Effector memory CD4-positive, alpha-beta T cell (primary cell): Measurements from ENCODE around the gene PTPRN2.

Experiments used
- DNase-seq, 3 donors: peaks; one replicate each; pipeline ENCODE4 v3.0.0-alpha.2; 2020
- H3K27ac ChIP-seq: 2 replicates; pipeline ENCODE4 v1.7.0; 2013; ENCODE audit warnings: mild to moderate bottlenecking, low read length, moderate library complexity; ENCODE audit not compliant: insufficient read depth, poor library complexity, severe bottlenecking
- H3K27me3 ChIP-seq: replicated peaks from 2 replicates; pipeline ENCODE4 v1.7.0; 2013; ENCODE audit warnings: mild to moderate bottlenecking, low read length; ENCODE audit not compliant: insufficient read depth, control insufficient read depth, poor library complexity, severe bottlenecking
- H3K36me3 ChIP-seq: 2 replicates; pipeline ENCODE4 v1.7.0; 2013; ENCODE audit warnings: mild to moderate bottlenecking, low read length, moderate library complexity; ENCODE audit not compliant: control insufficient read depth, insufficient read depth
- H3K4me1 ChIP-seq: 2 replicates; pipeline ENCODE4 v1.7.0; 2013; ENCODE audit warnings: low read length, mild to moderate bottlenecking; ENCODE audit not compliant: control insufficient read depth, insufficient read depth, poor library complexity, severe bottlenecking
- H3K4me3 ChIP-seq: 2 replicates; pipeline ENCODE4 v1.7.0; 2013; ENCODE audit warnings: low read length, low read depth, mild to moderate bottlenecking; ENCODE audit not compliant: insufficient read depth, poor library complexity, severe bottlenecking
- H3K9me3 ChIP-seq: 2 replicates; pipeline ENCODE4 v1.7.0; 2013; ENCODE audit warnings: mild to moderate bottlenecking, low read length, moderate library complexity; ENCODE audit not compliant: control insufficient read depth

Gene PTPRN2

DNA sequence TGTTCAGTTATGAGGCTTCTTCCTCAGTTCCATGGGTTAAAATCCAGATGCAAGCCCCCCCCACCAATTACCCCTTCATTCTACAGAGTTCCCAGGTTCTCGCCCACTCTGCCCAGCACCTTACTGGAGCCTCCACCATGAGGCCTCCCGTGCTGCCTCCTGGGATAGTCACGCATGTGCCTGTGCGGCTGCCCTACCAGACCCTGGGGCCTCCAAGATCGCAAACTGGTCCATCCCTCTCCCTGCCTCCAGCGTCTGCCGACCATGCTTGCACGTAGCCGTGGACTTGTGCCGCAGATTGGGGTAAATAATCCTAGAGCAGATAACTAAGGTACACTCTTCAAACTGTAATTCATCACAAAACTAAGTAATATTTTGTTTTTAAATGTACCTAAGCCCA, 611.2 kb downstream of the PTPRN2 start:
- Histone ChIP-seq H3K9me3 (peaks cover 8% of the 10 kb centered on the region), H3K4me1 (no peaks in the 10 kb centered on the region), H3K27ac (no peak overlapping the region), H3K36me3 (no peaks in the 10 kb centered on the region), H3K4me3 (no peak overlapping the region), H3K27me3 (no peaks in the 10 kb centered on the region)
- DNase-seq: no peak

DNA sequence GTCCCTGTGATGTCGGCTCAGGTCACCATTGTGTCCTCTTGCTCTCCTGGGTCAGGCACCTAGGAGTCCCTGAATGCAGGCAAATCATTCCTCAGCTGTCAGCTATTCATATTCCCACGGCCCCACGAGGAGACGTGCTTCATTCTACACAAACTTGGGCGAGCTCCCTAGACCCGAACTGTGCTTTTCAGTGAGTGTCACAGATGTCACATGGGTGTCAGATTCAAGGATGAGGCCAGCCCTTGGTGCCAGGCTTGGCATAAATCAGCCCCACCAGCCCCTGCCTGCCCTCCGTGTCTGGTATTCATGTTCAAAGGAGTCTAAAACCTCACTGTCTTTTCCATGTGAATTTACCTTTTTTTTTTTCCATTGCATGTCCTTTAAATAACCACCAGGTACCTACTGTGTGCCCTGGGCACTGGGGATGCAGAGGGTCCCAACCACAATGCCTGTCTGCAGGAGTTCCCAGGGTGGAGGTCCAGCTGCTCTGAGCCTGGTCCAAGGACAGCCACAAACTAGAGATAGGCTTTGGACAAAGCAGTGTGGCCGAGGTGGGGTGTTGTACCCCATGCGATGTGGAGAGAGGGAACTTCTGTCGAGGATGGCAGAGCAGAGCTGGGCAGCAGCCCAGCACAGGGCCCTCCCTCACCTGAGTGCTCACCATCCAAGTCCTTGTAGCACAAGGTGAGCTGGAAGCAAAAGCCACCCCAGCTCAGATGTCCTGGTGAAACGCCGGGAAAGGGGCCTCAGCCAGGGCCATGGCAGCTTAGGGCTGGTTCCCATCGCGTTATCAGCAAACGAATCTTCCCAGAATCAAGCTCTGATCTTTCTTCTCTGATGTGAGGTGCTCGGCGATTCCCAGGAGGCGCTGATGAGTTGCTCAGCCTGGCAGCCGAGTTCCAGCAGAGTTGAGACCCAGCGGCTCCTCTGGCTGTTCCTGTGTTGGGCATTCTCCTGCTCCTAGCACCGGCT, 611.9 kb downstream of the PTPRN2 start:
- Histone ChIP-seq H3K4me3 (no peak overlapping the region), H3K9me3 (peaks cover 8% of the 10 kb centered on the region), H3K36me3 (no peaks in the 10 kb centered on the region), H3K27ac (no peak overlapping the region), H3K27me3 (no peaks in the 10 kb centered on the region), H3K4me1 (no peaks in the 10 kb centered on the region)
- no peak for DNase-seq

DNA sequence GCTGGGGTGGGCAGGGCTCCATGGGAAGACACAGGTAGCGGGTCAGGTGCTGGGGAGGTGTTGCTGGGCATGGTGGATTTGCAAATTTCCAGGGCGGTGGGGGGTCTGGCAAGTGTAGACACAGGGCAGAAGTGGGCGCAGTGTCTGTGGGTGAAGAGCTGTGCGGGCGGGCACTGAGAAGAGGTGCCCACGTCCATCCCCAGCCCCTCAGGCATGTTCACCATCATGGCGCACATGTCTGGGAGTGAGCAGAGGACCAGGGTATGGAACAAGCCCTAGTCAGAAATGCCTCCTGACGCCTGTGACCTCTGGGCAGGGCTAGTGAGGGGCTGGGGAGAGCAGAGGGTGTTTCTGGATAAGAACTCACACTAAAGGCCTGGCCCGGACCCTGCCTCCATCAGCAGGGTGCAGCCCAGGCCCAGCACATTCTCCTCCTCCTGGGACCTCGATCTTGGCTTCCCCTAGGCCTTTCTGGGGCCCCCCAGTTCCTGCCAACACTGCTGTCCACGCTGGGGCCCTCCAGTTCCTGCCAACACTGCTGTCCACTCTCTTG, 612.9 kb downstream of the PTPRN2 start:
- Histone ChIP-seq H3K9me3 (peaks cover 12% of the 10 kb centered on the region), H3K4me1 (no peaks in the 10 kb centered on the region), H3K36me3 (no peaks in the 10 kb centered on the region), H3K4me3 (no peak overlapping the region), H3K27ac (no peak overlapping the region), H3K27me3 (no peaks in the 10 kb centered on the region)
- no peak for DNase-seq

GRCh38 chr7:157973971-157974677, 613.5 kb downstream of the PTPRN2 start:
- no peak for DNase-seq

GRCh38 chr7:157972914-157973313, 614.7 kb downstream of the PTPRN2 start:
- Histone ChIP-seq H3K4me1 (no peaks in the 10 kb centered on the region), H3K27me3 (no peaks in the 10 kb centered on the region), H3K4me3 (no peak overlapping the region), H3K36me3 (no peaks in the 10 kb centered on the region), H3K27ac (no peak overlapping the region), H3K9me3 (peaks cover 20% of the 10 kb centered on the region)
- DNase-seq: no peak

More at GRCh38 chr7:157973971-157974677, 613.5 kb downstream of the PTPRN2 start:
- no peaks in the 10 kb centered on the region for H3K27me3 ChIP-seq
- H3K9me3 ChIP-seq: peaks cover 16% of the 10 kb centered on the region
- H3K4me3 ChIP-seq: no peak overlapping the region
- no peak overlapping the region for H3K27ac ChIP-seq
- no peaks in the 10 kb centered on the region for H3K4me1 ChIP-seq
- no peaks in the 10 kb centered on the region for H3K36me3 ChIP-seq

DNA sequence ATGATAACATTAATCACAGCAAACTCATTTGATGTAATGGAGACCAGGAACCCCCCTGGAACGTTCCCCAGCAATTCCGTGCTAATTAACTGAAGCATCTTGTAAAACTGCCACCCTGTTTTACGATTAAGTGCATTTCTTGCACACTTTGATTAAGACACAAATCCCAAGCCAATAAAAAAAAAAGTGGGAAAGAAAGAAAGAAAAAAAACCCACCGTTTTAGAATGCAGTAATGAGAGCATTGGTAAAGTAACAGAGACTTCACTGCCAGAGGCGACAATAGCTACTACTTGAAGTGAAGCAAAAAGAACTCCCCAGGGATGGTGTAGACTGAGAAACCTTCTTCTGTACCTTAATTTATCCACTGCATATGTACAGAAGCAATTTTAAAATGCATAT, 616.1 kb downstream of the PTPRN2 start:
- H3K36me3 ChIP-seq: no peaks in the 10 kb centered on the region
- no peak for DNase-seq
- no peaks in the 10 kb centered on the region for H3K4me1 ChIP-seq
- no peak overlapping the region for H3K4me3 ChIP-seq
- peaks cover 20% of the 10 kb centered on the region for H3K9me3 ChIP-seq
- H3K27me3 ChIP-seq: no peaks in the 10 kb centered on the region
- H3K27ac ChIP-seq: no peak overlapping the region

DNA sequence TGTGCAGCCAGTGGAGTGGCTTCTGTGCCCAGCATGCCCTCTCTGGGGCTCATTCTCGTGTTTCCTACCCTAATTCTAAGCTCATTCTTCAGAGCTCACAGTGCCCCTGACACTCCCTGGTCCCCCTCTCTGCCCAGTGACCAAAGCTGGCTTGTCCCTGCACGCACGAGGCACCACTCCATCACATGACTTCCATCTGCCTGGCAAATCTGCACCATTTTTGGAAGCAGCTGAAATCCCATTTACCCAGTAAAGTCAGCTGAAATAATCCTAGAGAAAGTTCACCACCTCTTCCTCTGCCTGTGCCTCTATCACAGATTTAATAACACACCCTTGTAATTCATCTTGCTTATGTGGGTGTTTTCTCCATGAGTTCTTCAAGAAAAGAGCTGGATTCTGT, 616.9 kb downstream of the PTPRN2 start:
- H3K9me3 ChIP-seq: peaks cover 20% of the 10 kb centered on the region
- H3K27me3 ChIP-seq: no peaks in the 10 kb centered on the region

GRCh38 chr7:157969995-157970394, 617.6 kb downstream of the PTPRN2 start:
- Histone ChIP-seq H3K4me1 (no peaks in the 10 kb centered on the region), H3K36me3 (no peaks in the 10 kb centered on the region), H3K9me3 (peaks cover 20% of the 10 kb centered on the region), H3K4me3 (no peak overlapping the region), H3K27me3 (no peaks in the 10 kb centered on the region), H3K27ac (no peak overlapping the region)
- no peak for DNase-seq

More for the DNA sequence above, 616.9 kb downstream of the PTPRN2 start:
- no peaks in the 10 kb centered on the region for H3K36me3 ChIP-seq
- H3K4me1 ChIP-seq: no peaks in the 10 kb centered on the region
- H3K27ac ChIP-seq: no peak overlapping the region
- H3K4me3 ChIP-seq: no peak overlapping the region
- no peak for DNase-seq

- Histone ChIP-seq H3K27me3 (no peaks in the 10 kb centered on the region), H3K4me1 (no peaks in the 10 kb centered on the region), H3K27ac (no peak overlapping the region), H3K4me3 (no peak overlapping the region), H3K36me3 (no peaks in the 10 kb centered on the region), H3K9me3 (peaks cover 12% of the 10 kb centered on the region)
- no peak for DNase-seq
Observed at GRCh38 chr7:157966490-157966889, 621.1 kb downstream of the PTPRN2 start.

DNA sequence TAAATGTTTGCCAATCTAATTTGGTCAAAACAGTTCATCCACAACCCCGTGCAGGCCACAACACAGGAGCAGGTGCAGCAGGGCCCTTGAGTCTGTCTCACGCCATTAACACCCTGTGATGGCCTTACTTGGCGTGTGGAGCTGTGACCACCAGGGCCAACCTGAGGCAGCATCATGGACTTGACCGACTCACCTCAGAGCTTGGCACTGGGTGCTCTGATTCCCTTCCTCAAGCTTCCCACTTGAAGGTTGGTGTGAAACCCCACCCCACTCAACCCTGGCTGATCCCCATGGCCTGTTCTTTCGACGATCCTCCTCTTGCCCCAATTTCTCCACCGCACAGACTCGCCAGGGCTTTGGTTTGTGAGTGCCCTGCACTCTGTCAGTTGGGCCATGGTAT, 623.1 kb downstream of the PTPRN2 start:
- Histone ChIP-seq H3K27me3 (no peaks in the 10 kb centered on the region), H3K9me3 (peaks cover 8% of the 10 kb centered on the region), H3K4me3 (no peak overlapping the region), H3K27ac (no peak overlapping the region), H3K4me1 (no peaks in the 10 kb centered on the region), H3K36me3 (no peaks in the 10 kb centered on the region)
- no peak for DNase-seq
